SK-N-MC (cell line): Measurements from ENCODE around the gene BMF.

Source experiments
- EZH2 ChIP-seq: fragments of 200-600 bp; sonication (generic); IDR thresholded peaks from one replicate; pipeline ENCODE4 v1.6.1; 2017; ENCODE audit warnings: antibody characterized with exemption
- FOXP2 ChIP-seq: optimal IDR thresholded peaks from 2 replicates; pipeline ENCODE3; 2011; ENCODE audit warnings: mild to moderate bottlenecking, moderate library complexity; ENCODE audit not compliant: insufficient read depth; ENCODE audit errors: extremely low read length, control extremely low read depth
- POLR2AphosphoS5 ChIP-seq: IDR thresholded peaks from 2 replicates; pipeline ENCODE4 v1.6.1; 2012; ENCODE audit warnings: mild to moderate bottlenecking, low read depth, low read length, borderline replicate concordance

DNA sequence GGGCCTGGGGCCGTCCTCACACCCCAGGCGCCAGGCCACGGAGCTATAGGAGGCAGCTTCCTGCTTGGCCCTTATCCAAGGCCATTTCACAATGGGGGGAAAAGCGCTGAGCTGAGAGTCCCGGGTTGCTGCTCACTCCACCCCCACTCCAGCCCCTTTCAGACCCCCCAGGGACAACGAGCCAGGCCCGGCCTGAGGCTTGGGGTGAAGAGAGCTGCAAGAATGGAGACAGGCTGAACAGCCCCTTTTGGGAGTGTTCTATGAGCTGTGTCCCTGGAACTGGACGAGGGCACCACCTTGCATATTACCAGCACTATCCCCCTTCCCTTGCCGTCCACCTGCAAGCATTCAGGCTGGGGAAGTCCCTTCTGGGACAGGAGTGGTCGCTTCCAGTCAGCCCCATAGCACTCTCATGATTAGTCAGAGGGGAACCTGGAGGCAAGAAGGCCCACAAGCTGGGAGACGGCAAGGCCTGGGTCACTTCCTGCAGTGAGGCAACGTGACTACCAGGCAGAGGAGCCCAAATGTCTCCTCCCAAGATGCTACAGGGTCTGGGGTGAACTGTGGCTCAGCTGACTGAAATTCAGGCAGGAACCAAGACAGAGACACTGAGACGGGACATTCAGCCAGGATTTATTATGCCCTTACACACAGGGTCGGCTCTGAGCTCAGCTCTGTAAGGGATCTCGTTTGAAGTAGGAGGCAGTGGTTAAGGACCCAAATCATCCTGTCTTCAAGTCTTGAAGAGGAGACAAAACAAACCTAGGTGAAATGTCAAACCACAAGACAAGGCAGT, 61.1 kb downstream of the BMF start:
- TF ChIP-seq EZH2: no peak
- TF ChIP-seq POLR2AphosphoS5: peak; percentile 18; the same call in 1 of the 2 replicates
- no peak for TF ChIP-seq FOXP2
